ENCODE measurements around the gene TSHZ2. TPM values are rescaled to one million over a fixed set of nuclear protein-coding genes. Genes with fewer than 3 reads are reported as not detected.

Gene TSHZ2
- total and polyA plus RNA-seq, 9 of the 15 experiments (the other 6 are each of a cell fraction or from before 2014, with no cell fraction given) = 0.03 to 0.20 (median 0.05) TPM; not detected in 4

GRCh38 chr20:53050338-53050737 lies 78.2 kb downstream of the TSHZ2 start:
- TF ChIP-seq PYGO2 (tag; IDR thresholded peaks at IDR 0.05) = no peak
- no peak for TF ChIP-seq ASH1L (IDR thresholded peaks at IDR 0.05; ENCODE audit: borderline replicate concordance, low read depth, partially characterized antibody)
- no peak for TF ChIP-seq CHCHD3 (CRISPR knock-in tag; IDR thresholded peaks at IDR 0.05)
- TF ChIP-seq FUS (optimal IDR thresholded peaks at IDR 0.05; ENCODE audit: low read depth, low read length) = no peak
- Histone ChIP-seq H3K9me1 (ENCODE audit: control insufficient read depth, insufficient read depth, low read length) (no peaks in the 10 kb centered on the region), H3K27me3 (ENCODE audit: control insufficient read depth in 2 of 2, insufficient read depth in 2 of 2, low read length in 2 of 2) (peaks cover 15 to 19% of the 10 kb centered on the region in 2 experiments; a peak in 3 of 5 replicates), H3K27ac (ENCODE audit: extremely low read depth, low read depth, low read length) (no peak overlapping the region), H3K4me3 (no peak overlapping the region), H3K79me2 (ENCODE audit: control insufficient read depth, insufficient read depth, low read length) (no peaks in the 10 kb centered on the region), H4K20me1 (replicated peaks; ENCODE audit: control insufficient read depth, insufficient read depth, low read length) (no peaks in the 10 kb centered on the region), H3K36me3 (ENCODE audit: control insufficient read depth, insufficient read depth, low read length) (no peaks in the 10 kb centered on the region), H3K9ac (ENCODE audit: insufficient read depth in 1 of 2, low read depth in 2 of 2, low read length in 2 of 2) (no peak overlapping the region), H3K4me1 (replicated peaks in 1 of 2; ENCODE audit: control insufficient read depth in 2 of 2, insufficient read depth in 2 of 2, low read length in 2 of 2) (no peaks in the 10 kb centered on the region), H3K4me2 (ENCODE audit: insufficient read depth, low read length) (no peak overlapping the region), H3K9me3 (replicated peaks; ENCODE audit: control insufficient read depth, insufficient read depth, low read depth, low read length) (no peaks in the 10 kb centered on the region), H2AFZ (ENCODE audit: low read depth, low read length) (no peak overlapping the region)
- DNase-seq (ENCODE audit: extremely low read depth in 1 of 4, low spot score in 3 of 4) = no peak
- WGBS (ENCODE audit: insufficient coverage, low coverage, missing lambda C conversion rate) = 1% methylated on average over 6 of the region's 6 CpGs
- no peak for ATAC-seq
- BruUV-seq (replicated peaks) = no TSS peak
- POLR2A ChIA-PET = interaction anchor here (0.6 kb wide), 1 partner anchor 36 kb away, joined by 3 read pairs; no protein-coding TSS in a partner anchor
- in situ Hi-C loops (cut with MboI) = no loop called here
- CTCF ChIA-PET (ENCODE audit: low intra/inter-chr PET ratio) = no interaction called here
- no peak for FAIRE-seq
- intact Hi-C loops (cut with micrococcal nuclease) = no loop called here

GRCh38 chr20:53052380-53052779 lies 80.2 kb downstream of the TSHZ2 start:
- ATAC-seq (no peak), DNase-seq (ENCODE audit: extremely low read depth in 1 of 4, low spot score in 3 of 4) (no peak), FAIRE-seq (no peak)
- Histone ChIP-seq H3K9me1 (ENCODE audit: control insufficient read depth, insufficient read depth, low read length) (no peaks in the 10 kb centered on the region), H4K20me1 (replicated peaks; ENCODE audit: control insufficient read depth, insufficient read depth, low read length) (no peaks in the 10 kb centered on the region), H3K27ac (ENCODE audit: extremely low read depth, low read depth, low read length) (no peak overlapping the region), H3K4me3 (no peak overlapping the region), H3K79me2 (ENCODE audit: control insufficient read depth, insufficient read depth, low read length) (no peaks in the 10 kb centered on the region), H3K9ac (ENCODE audit: insufficient read depth in 1 of 2, low read depth in 2 of 2, low read length in 2 of 2) (no peak overlapping the region), H3K9me3 (replicated peaks; ENCODE audit: control insufficient read depth, insufficient read depth, low read depth, low read length) (no peaks in the 10 kb centered on the region), H2AFZ (ENCODE audit: low read depth, low read length) (no peak overlapping the region), H3K4me1 (replicated peaks in 1 of 2; ENCODE audit: control insufficient read depth in 2 of 2, insufficient read depth in 2 of 2, low read length in 2 of 2) (no peaks in the 10 kb centered on the region), H3K27me3 (ENCODE audit: control insufficient read depth in 2 of 2, insufficient read depth in 2 of 2, low read length in 2 of 2) (peaks cover 10 to 19% of the 10 kb centered on the region in 2 experiments; a peak in 3 of 5 replicates), H3K36me3 (ENCODE audit: control insufficient read depth, insufficient read depth, low read length) (no peaks in the 10 kb centered on the region), H3K4me2 (ENCODE audit: insufficient read depth, low read length) (no peak overlapping the region)
- ChIA-PET POLR2A (no interaction called here), CTCF (ENCODE audit: low intra/inter-chr PET ratio) (no interaction called here)
- in situ Hi-C loops (cut with MboI) = no loop called here
- TF ChIP-seq KDM4B (IDR thresholded peaks at IDR 0.05; ENCODE audit: borderline replicate concordance in 2 of 2, low read depth in 1 of 2) (no peak), POLR2AphosphoS2 (IDR thresholded peaks at IDR 0.05; ENCODE audit: low read length) (no peak), ZNF316 (IDR thresholded peaks at IDR 0.05) (peak; percentile 59; the same call in 1 of the 2 replicates), C11orf30 (IDR thresholded peaks at IDR 0.05; ENCODE audit: low read depth) (peak; percentile 36; the same call in 1 of the 2 replicates), TEAD4 (IDR thresholded peaks at IDR 0.05; ENCODE audit: low read length) (no peak), TEAD4 (CRISPR knock-in tag; IDR thresholded peaks at IDR 0.05; ENCODE audit: borderline replicate concordance) (no peak)
- 3% methylated on average over 5 of the region's 5 CpGs for WGBS (ENCODE audit: insufficient coverage, low coverage, missing lambda C conversion rate)
- BruUV-seq (replicated peaks) = no TSS peak
- intact Hi-C loops (cut with micrococcal nuclease) = no loop called here
